ENCODE data around the gene SNX18.
"Not testable (repeated sequence)": the region's sequence is repeated elsewhere in the genome, so short reads cannot be mapped to it uniquely, and the experiment has no call there.

Gene SNX18
- 7.3 to 142 (median 69.0) reads per million in 17 experiments for total RNA-seq

GRCh38 chr5:54517512-54518145 lies at the start of gene SNX18:
Gene SNX18, plus strand, starts transcription at chr5:54517759. Its CDS starts 194 bp downstream, at chr5:54517953.
- DNase-seq, result peak; percentile 96 to 98 (median 98)

- DNase-seq, result peak in 3 of 4 experiments; percentile 22 to 38 (median 34)
These were observed 47.9 kb upstream of the SNX18 start for GRCh38 chr5:54469622-54470021.

GRCh38 chr5:54470128-54470527 lies 47.4 kb upstream of the SNX18 start:
- DNase-seq, result no peak

- DNase-seq, result no peak
These were observed 46.9 kb upstream of the SNX18 start for GRCh38 chr5:54470677-54471076.

- no peak for DNase-seq
These were observed 46.2 kb upstream of the SNX18 start for GRCh38 chr5:54471398-54471797.

GRCh38 chr5:54476682-54477081 lies 40.9 kb upstream of the SNX18 start:
- DNase-seq, result peak; percentile 10 to 61 (median 44)

GRCh38 chr5:54477941-54478478 lies 39.5 kb upstream of the SNX18 start:
- no peak for DNase-seq

GRCh38 chr5:54480296-54480695 lies 37.3 kb upstream of the SNX18 start:
- DNase-seq, result peak in 3 of 4 experiments; percentile 15 to 26 (median 24)

GRCh38 chr5:54484219-54484894 lies 33.2 kb upstream of the SNX18 start:
- DNase-seq, result no peak

GRCh38 chr5:54485659-54486058 lies 31.9 kb upstream of the SNX18 start:
- DNase-seq, result not testable (repeated sequence)

- DNase-seq, result not testable (repeated sequence)
These were observed 27.9 kb upstream of the SNX18 start for GRCh38 chr5:54489648-54489979.

GRCh38 chr5:54491326-54491725 lies 26.2 kb upstream of the SNX18 start:
- no peak for DNase-seq

GRCh38 chr5:54492178-54492577 lies 25.4 kb upstream of the SNX18 start:
- peak in 2 of 4 experiments; percentile 32 to 51 for DNase-seq

GRCh38 chr5:54495027-54495426 lies 22.5 kb upstream of the SNX18 start:
- DNase-seq, result no peak

- DNase-seq, result peak in 1 of 4 experiments; percentile 23
These were observed 3.3 kb upstream of the SNX18 start for GRCh38 chr5:54514291-54514690.

GRCh38 chr5:54514841-54515432 lies 2.6 kb upstream of the SNX18 start:
- no peak for DNase-seq

GRCh38 chr5:54515634-54516033 lies 1.9 kb upstream of the SNX18 start:
- no peak for DNase-seq

GRCh38 chr5:54516051-54516655 lies 1.4 kb upstream of the SNX18 start:
- DNase-seq, result no peak

- no peak for DNase-seq
These were observed 416 bp upstream of the SNX18 start for GRCh38 chr5:54517174-54517511.

- peak; percentile 72 to 89 (median 79) for DNase-seq
These were observed 723 bp downstream of the SNX18 start for GRCh38 chr5:54518146-54518817.

- peak in 2 of 4 experiments; percentile 11 to 15 for DNase-seq
These were observed 1.4 kb downstream of the SNX18 start for GRCh38 chr5:54518818-54519508.

GRCh38 chr5:54519509-54519876 lies 1.9 kb downstream of the SNX18 start:
- DNase-seq, result peak in 2 of 4 experiments; percentile 21 to 33
